HepG2 (cell line): ENCODE results near the gene TFAP2C. TPM values are rescaled to one million over a fixed set of nuclear protein-coding genes. Genes with fewer than 3 reads are reported as not detected.

Source experiments
- ATAC-seq: fragments of 200-7000 bp; cut with Tn5 transposase; 3 replicates; pipeline ENCODE4 v1.9.1; 2020; ENCODE audit warnings: mild to moderate bottlenecking, moderate library complexity
- BruUV-seq: library from RNA; stranded (reverse); fragments of 400-500 nt; replicated peaks from 2 replicates; lab custom pipeline; 2021; lab: Mats Ljungman, UMichigan
- CTCF ChIA-PET: fragments of 300-600 bp; formaldehyde crosslinking; extraction: SDS; loops from one replicate; lab custom pipeline; 2021; ENCODE audit warnings: low total read pairs, inconsistent platforms, low intra/inter-chr PET ratio; lab: Yijun Ruan, JAX
- POLR2A ChIA-PET: fragments of 350-600 bp; sonication (Branson Sonifier 250); formaldehyde crosslinking; loops from one replicate; lab custom pipeline; 2020; ENCODE audit warnings: antibody characterized with exemption, inconsistent platforms; lab: Yijun Ruan, JAX
- DNase-seq: peaks from one replicate; pipeline ENCODE4 v3.0.0-alpha.2; 2015; ENCODE audit warnings: low spot score
- FAIRE-seq: peaks from 3 replicates; lab custom pipeline; 2011; peaks lifted over from hg19 to GRCh38; lab: Jason Lieb, UNC
- H2AFZ ChIP-seq: one replicate; pipeline ENCODE4 v1.6.1; 2011; ENCODE audit warnings: low read length, inconsistent platforms
- H3K27ac ChIP-seq: fragments of 300-600 bp; 3 replicates; pipeline ENCODE4 v1.8.0; 2011; ENCODE audit warnings: mixed run types, mild to moderate bottlenecking, mixed read lengths, low read length, inconsistent platforms; ENCODE audit not compliant: insufficient read depth; ENCODE audit errors: extremely low read length
- H3K27me3 ChIP-seq, 2 experiments: fragments of 200-600 bp in 1 of 2; 2 replicates in 1 of 2; 3 replicates in 1 of 2; pipeline versions ENCODE4 v1.6.0 to v1.8.0; 2011; ENCODE audit warnings: low read length in 2 of 2, mild to moderate bottlenecking in 2 of 2, moderate library complexity in 2 of 2, inconsistent platforms in 1 of 2; ENCODE audit not compliant: insufficient read depth in 2 of 2, control insufficient read depth in 1 of 2
- H3K36me3 ChIP-seq, 2 experiments: fragments of 200-600 bp in 1 of 2; replicated peaks in 1 of 2; 2 replicates in 1 of 2; 3 replicates in 1 of 2; pipeline versions ENCODE4 v1.5.1 to v1.8.0; 2011; ENCODE audit warnings: low read length in 2 of 2, inconsistent platforms in 1 of 2; ENCODE audit not compliant: insufficient read depth in 2 of 2, control insufficient read depth in 1 of 2
- H3K4me1 ChIP-seq: 2 replicates; pipeline ENCODE4 v1.5.1; 2012; ENCODE audit warnings: low read length, inconsistent platforms; ENCODE audit not compliant: insufficient read depth
- H3K4me2 ChIP-seq: 2 replicates; pipeline ENCODE4 v1.6.0; 2011; ENCODE audit warnings: low read depth, low read length, inconsistent platforms
- H3K4me3 ChIP-seq, 3 experiments: fragments of 200-600 bp in 1 of 3; sonication (generic), shearing (Covaris generic) in 1 of 3; replicated peaks in 1 of 3; 2 replicates each; pipeline ENCODE4 v1.5.1; 2011 to 2016; ENCODE audit warnings: low read length in 3 of 3, inconsistent platforms in 2 of 3, low read depth in 2 of 3, mild to moderate bottlenecking in 2 of 3, control low read depth in 1 of 3, mixed read lengths in 1 of 3; ENCODE audit not compliant: insufficient read depth in 1 of 3
- H3K79me2 ChIP-seq: one replicate; pipeline ENCODE4 v1.6.1; 2011; ENCODE audit warnings: low read length, inconsistent platforms; ENCODE audit not compliant: insufficient read depth
- H3K9ac ChIP-seq: 2 replicates; pipeline ENCODE4 v1.6.0; 2011; ENCODE audit warnings: mild to moderate bottlenecking, low read depth, low read length, inconsistent platforms; ENCODE audit not compliant: insufficient read depth
- H3K9me3 ChIP-seq: 2 replicates; pipeline ENCODE4 v1.5.1; 2012; ENCODE audit warnings: mild to moderate bottlenecking, low read length
- H4K20me1 ChIP-seq: 2 replicates; pipeline ENCODE4 v1.6.0; 2011; ENCODE audit warnings: inconsistent platforms, mild to moderate bottlenecking, low read length, moderate library complexity; ENCODE audit not compliant: insufficient read depth
- KAT7 ChIP-seq: IDR thresholded peaks from 2 replicates; pipeline ENCODE4 v1.6.1; 2018; ENCODE audit warnings: borderline replicate concordance, missing compliant biosample characterization
- MEIS1 ChIP-seq: sonication (generic); formaldehyde crosslinking; IDR thresholded peaks from 2 replicates; pipeline ENCODE4 v1.9.0; 2021; ENCODE audit warnings: mild to moderate bottlenecking, missing genetic modification reagents, moderate library complexity, borderline replicate concordance
- NKX3-1 ChIP-seq: sonication (generic); formaldehyde crosslinking; IDR thresholded peaks from 2 replicates; pipeline ENCODE4 v1.5.0; 2020; ENCODE audit warnings: missing genetic modification reagents
- SALL1 ChIP-seq: sonication (generic); formaldehyde crosslinking; IDR thresholded peaks from 2 replicates; pipeline ENCODE4 v1.8.0; 2022; ENCODE audit warnings: mild to moderate bottlenecking, missing genetic modification reagents
- SATB2 ChIP-seq: sonication (generic); formaldehyde crosslinking; IDR thresholded peaks from 2 replicates; pipeline ENCODE4 v1.5.0; 2020; ENCODE audit warnings: missing genetic modification reagents
- SMC3 ChIP-seq: IDR thresholded peaks from 2 replicates; pipeline ENCODE4 v1.6.1; 2011; ENCODE audit warnings: low read length, improper control_type of control experiment
- SPEN ChIP-seq: sonication (generic); formaldehyde crosslinking; IDR thresholded peaks from 2 replicates; pipeline ENCODE4 v1.5.1; 2020; ENCODE audit warnings: low read depth, mild to moderate bottlenecking, missing genetic modification reagents
- SRSF1 ChIP-seq: fragments of 200-400 bp; formaldehyde crosslinking; optimal IDR thresholded peaks from 2 replicates; pipeline ENCODE3; 2017; ENCODE audit warnings: mild to moderate bottlenecking, low read depth, low read length, moderate library complexity
- SRSF4 ChIP-seq: fragments of 200-400 bp; formaldehyde crosslinking; IDR thresholded peaks from one replicate; pipeline ENCODE4 v1.6.1; 2018; ENCODE audit warnings: mild to moderate bottlenecking, low read depth, low read length, moderate library complexity; ENCODE audit not compliant: poor library complexity, severe bottlenecking
- ZNF12 ChIP-seq: sonication (generic); formaldehyde crosslinking; IDR thresholded peaks from 2 replicates; pipeline ENCODE4 v1.5.0; 2020; ENCODE audit warnings: missing genetic modification reagents
- ZNF138 ChIP-seq: sonication (generic); formaldehyde crosslinking; IDR thresholded peaks from 2 replicates; pipeline ENCODE4 v1.5.0; 2020; ENCODE audit warnings: mild to moderate bottlenecking, low read depth, missing genetic modification reagents
- ZNF556 ChIP-seq: sonication (generic); formaldehyde crosslinking; IDR thresholded peaks from 2 replicates; pipeline ENCODE4 v1.4.0; 2020; ENCODE audit warnings: mild to moderate bottlenecking, missing genetic modification reagents, borderline replicate concordance
- ZNF768 ChIP-seq: sonication (generic); formaldehyde crosslinking; IDR thresholded peaks from 2 replicates; pipeline ENCODE4 v1.4.0; 2020; ENCODE audit warnings: missing genetic modification reagents
- WGBS: methylation state at CpG from one replicate; pipeline ENCODE4 v1.1.6; 2017; ENCODE audit warnings: low lambda C conversion rate; 5-methylcytosine and 5-hydroxymethylcytosine counted together
- in situ Hi-C: cut with HindIII; loops from 2 replicates; pipeline ENCODE4 v1.10.0; 2017; ENCODE audit warnings: low pct_unique_long_range_greater_than_20kb; ENCODE audit not compliant: extremely low pct_ligation_motif_present
- intact Hi-C: fragments of 100-400 bp; cut with micrococcal nuclease; formaldehyde crosslinking; loops from one replicate; pipeline ENCODE4 v1.10.0; 2022; ENCODE audit not compliant: unreplicated experiment
- polyA plus RNA-seq, 8 experiments: library from polyadenylated mRNA; depleted of rRNA in 3 of 8; stranded (reverse) in 7 of 8; unstranded in 1 of 8; fragments of >200 nt; fragmentation: Illumina TruSeq in 4 of 8; extraction: Trizol in 4 of 8; gene quantifications; 2 replicates each; pipeline versions ENCODE4 v1.2.1 to v1.2.3, GENCODE V29; 2011 to 2016; ENCODE audit warnings: low read depth in 4 of 8, missing spikeins in 1 of 8, mixed read lengths in 1 of 8; ENCODE audit not compliant: insufficient read depth in 1 of 8
- total RNA-seq, 5 experiments: library from RNA; depleted of rRNA; stranded (reverse); fragments of >200 nt; fragmentation: Illumina TruSeq; extraction: Trizol; gene quantifications; 2 replicates each; pipeline ENCODE4 v1.2.3, GENCODE V29; 2016; ENCODE audit warnings: low read depth in 1 of 5
- TF ChIP-seq, protein P1 (sequence below): sonication (generic); formaldehyde crosslinking; IDR thresholded peaks from 2 replicates; pipeline ENCODE4 v1.8.0; 2022; ENCODE audit warnings: missing genetic modification reagents, mild to moderate bottlenecking, inconsistent platforms, borderline replicate concordance

TFAP2C gene
- total and polyA plus RNA-seq, 2 of the 13 experiments (the other 11 are each of a cell fraction or from before 2014, with no cell fraction given), result not detected

GRCh38 chr20:56606174-56606945, 22.7 kb upstream of the TFAP2C start (continued):
- no peak for TF ChIP-seq ZNF556 (CRISPR knock-in tag)
- TF ChIP-seq NKX3-1 (CRISPR knock-in tag), result no peak
- no peak for TF ChIP-seq ZNF12 (CRISPR knock-in tag)
- no peak for TF ChIP-seq KAT7

- no peak overlapping the region for H3K4me3 ChIP-seq
- no peak overlapping the region for H3K4me2 ChIP-seq
- no peaks in the 10 kb centered on the region for H3K36me3 ChIP-seq
- H3K79me2 ChIP-seq, result no peaks in the 10 kb centered on the region
- TF ChIP-seq SMC3 (no peak), SRSF4 (no peak), SRSF1 (no peak), ZNF768 (CRISPR knock-in tag) (no peak), SALL1 (CRISPR knock-in tag) (no peak), SATB2 (CRISPR knock-in tag) (no peak), MEIS1 (CRISPR knock-in tag) (no peak), ZNF138 (no peak), SPEN (CRISPR knock-in tag) (no peak)
- TF ChIP-seq, protein P1, sequence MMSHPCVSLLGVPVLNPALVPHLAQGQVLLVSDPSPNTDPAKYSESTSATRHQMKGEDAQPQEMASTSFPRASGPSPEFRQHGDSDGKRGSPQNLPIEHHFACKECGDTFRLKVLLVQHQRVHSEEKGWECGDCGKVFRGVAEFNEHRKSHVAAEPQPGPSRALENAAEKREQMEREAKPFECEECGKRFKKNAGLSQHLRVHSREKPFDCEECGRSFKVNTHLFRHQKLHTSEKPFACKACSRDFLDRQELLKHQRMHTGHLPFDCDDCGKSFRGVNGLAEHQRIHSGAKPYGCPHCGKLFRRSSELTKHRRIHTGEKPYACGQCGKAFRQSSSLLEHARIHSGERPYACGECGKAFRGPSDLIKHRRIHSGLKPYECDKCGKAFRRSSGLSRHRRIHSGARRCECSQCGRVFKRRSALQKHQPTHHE (CRISPR knock-in tag), result no peak
- no peaks in the 10 kb centered on the region for H4K20me1 ChIP-seq
- DNase-seq (no peak), ATAC-seq (no peak), FAIRE-seq (no peak)
- ChIA-PET POLR2A (no interaction called here), CTCF (no interaction called here)
- H3K9me3 ChIP-seq, result no peaks in the 10 kb centered on the region
- no peak overlapping the region for H3K27ac ChIP-seq
- intact Hi-C loops (no loop called here), in situ Hi-C loops (no loop called here)
- no peak overlapping the region for H3K9ac ChIP-seq
- 70% methylated on average over 11 of the region's 11 CpGs for WGBS
- no peak overlapping the region for H2AFZ ChIP-seq
- peaks cover 0 to 3% of the 10 kb centered on the region in 2 experiments; a peak in 1 of 5 replicates for H3K27me3 ChIP-seq
- BruUV-seq, result no TSS peak
- H3K4me1 ChIP-seq, result 0 out of 2 replicates have a peak, but pooled peaks cover 6% of the 10 kb centered on the region
Observed at GRCh38 chr20:56607061-56607704, 21.9 kb upstream of the TFAP2C start.
